B cell (primary cell): ENCODE measurements around the gene APOBEC3H. TPM values are rescaled to one million over a fixed set of nuclear protein-coding genes. Genes with fewer than 3 reads are reported as not detected.

Source experiments
- ATAC-seq: fragments of 200-7000 bp; cut with Tn5 transposase; one replicate; pipeline ENCODE4 v1.10.0; 2021; ENCODE audit warnings: low read depth, mild to moderate bottlenecking, moderate number of reproducible peaks, moderate library complexity
- CTCF ChIA-PET: fragments of 350-600 bp; sonication (Branson Sonifier 250); formaldehyde crosslinking; loops from one replicate; lab custom pipeline; 2021; ENCODE audit warnings: antibody characterized with exemption, inconsistent platforms; lab: Charles Lee
- POLR2A ChIA-PET: fragments of 350-600 bp; sonication (Branson Sonifier 250); formaldehyde crosslinking; loops from one replicate; lab custom pipeline; 2021; ENCODE audit warnings: antibody characterized with exemption; lab: Charles Lee
- DNase-seq: peaks from one replicate; pipeline ENCODE4 v3.0.0; 2013
- H2AFZ ChIP-seq: 2 replicates; pipeline ENCODE4 v1.6.1; 2012; ENCODE audit warnings: mild to moderate bottlenecking, low read depth, low read length; ENCODE audit not compliant: insufficient read depth, poor library complexity, severe bottlenecking
- H3K27ac ChIP-seq, 2 donors: 1 replicate in 1 of 2; 2 replicates in 1 of 2; pipeline ENCODE4 v1.5.1; 2012 to 2013; ENCODE audit warnings: low read length in 2 of 2, mild to moderate bottlenecking in 2 of 2, moderate library complexity in 1 of 2
- H3K27me3 ChIP-seq, 4 experiments: fragments of 200-600 bp in 1 of 4; sonication (generic) in 1 of 4; replicated peaks in 1 of 4; 1 replicate in 2 of 4; 2 replicates in 2 of 4; pipeline versions ENCODE4 v1.6.1 to v1.7.0; 2013 to 2016; ENCODE audit warnings: low read length in 3 of 4, mild to moderate bottlenecking in 2 of 4, mixed read lengths in 1 of 4, moderate library complexity in 1 of 4; ENCODE audit not compliant: insufficient read depth in 4 of 4, control insufficient read depth in 3 of 4; ENCODE audit errors: control extremely low read depth in 1 of 4
- H3K36me3 ChIP-seq, 2 experiments: replicated peaks in 1 of 2; 1 replicate in 1 of 2; 2 replicates in 1 of 2; pipeline versions ENCODE4 v1.6.1 to v1.7.1; 2013; ENCODE audit warnings: low read length in 1 of 2; ENCODE audit not compliant: insufficient read depth in 2 of 2, control insufficient read depth in 1 of 2; ENCODE audit errors: control extremely low read depth in 1 of 2, extremely low read depth in 1 of 2
- H3K4me1 ChIP-seq, 2 donors: fragments of 200-600 bp in 1 of 2; sonication (generic) in 1 of 2; 1 replicate in 1 of 2; 2 replicates in 1 of 2; pipeline versions ENCODE4 v1.5.1 to v1.6.1; 2013 to 2017; ENCODE audit warnings: low read length in 2 of 2; ENCODE audit not compliant: control insufficient read depth in 2 of 2, insufficient read depth in 2 of 2
- H3K4me2 ChIP-seq: replicated peaks from 2 replicates; pipeline ENCODE3; 2012; ENCODE audit warnings: mild to moderate bottlenecking, low read depth, low read length; ENCODE audit not compliant: poor library complexity, severe bottlenecking
- H3K4me3 ChIP-seq, 5 experiments: fragments of 200-600 bp in 1 of 5; sonication (generic) in 1 of 5; 1 replicate in 3 of 5; 2 replicates in 2 of 5; pipeline versions ENCODE4 v1.5.1 to v1.7.0; 2011 to 2016; ENCODE audit warnings: low read length in 4 of 5, mild to moderate bottlenecking in 4 of 5, low read depth in 2 of 5, control low read depth in 1 of 5, moderate library complexity in 1 of 5; ENCODE audit not compliant: insufficient read depth in 1 of 5; ENCODE audit errors: control extremely low read depth in 1 of 5, extremely low read depth in 1 of 5
- H3K79me2 ChIP-seq: fragments of 200-600 bp; sonication (generic); one replicate; pipeline ENCODE4 v1.6.0; 2016; ENCODE audit warnings: low read length; ENCODE audit not compliant: control insufficient read depth, insufficient read depth
- H3K9ac ChIP-seq: fragments of 200-600 bp; sonication (generic); 2 replicates; pipeline ENCODE4 v1.6.1; 2017; ENCODE audit warnings: mild to moderate bottlenecking, low read length, moderate library complexity
- H3K9me3 ChIP-seq, 3 donors: one replicate each; pipeline versions ENCODE4 v1.6.1 to v1.7.1; 2013; ENCODE audit warnings: low read length in 2 of 3; ENCODE audit not compliant: control insufficient read depth in 2 of 3, insufficient read depth in 1 of 3; ENCODE audit errors: control extremely low read depth in 1 of 3
- H4K20me1 ChIP-seq: 2 replicates; pipeline ENCODE4 v1.6.0; 2012; ENCODE audit warnings: mild to moderate bottlenecking, low read length; ENCODE audit not compliant: insufficient read depth, control insufficient read depth, poor library complexity, severe bottlenecking
- H3K27ac Mint-ChIP-seq: one replicate; pipeline ENCODE4 v1.8.0; 2021; ENCODE audit warnings: mixed read lengths
- H3K27me3 Mint-ChIP-seq: one replicate; pipeline ENCODE4 v1.8.0; 2021; ENCODE audit warnings: mixed read lengths
- H3K4me1 Mint-ChIP-seq: one replicate; pipeline ENCODE4 v1.8.0; 2021; ENCODE audit warnings: mixed read lengths
- H3K4me3 Mint-ChIP-seq: one replicate; pipeline ENCODE4 v1.8.0; 2021; ENCODE audit warnings: mixed read lengths
- H3K9me3 Mint-ChIP-seq: one replicate; pipeline ENCODE4 v1.8.0; 2022; ENCODE audit warnings: mixed read lengths; ENCODE audit not compliant: insufficient read depth
- CTCF ChIP-seq: fragments of 200-600 bp; IDR thresholded peaks from one replicate; pipeline ENCODE4 v1.8.0; 2022; ENCODE audit warnings: antibody characterized with exemption, mild to moderate bottlenecking
- EZH2 ChIP-seq: IDR thresholded peaks from 2 replicates; pipeline ENCODE4 v1.6.1; 2012; ENCODE audit warnings: borderline replicate concordance, low read depth, mild to moderate bottlenecking, moderate library complexity, low read length; ENCODE audit not compliant: insufficient read depth, poor library complexity, severe bottlenecking
- WGBS: methylation state at CpG from one replicate; pipeline ENCODE4 v1.1.5; 2013; ENCODE audit warnings: missing lambda C conversion rate; ENCODE audit not compliant: insufficient coverage; 5-methylcytosine and 5-hydroxymethylcytosine counted together
- intact Hi-C: fragments of 100-400 bp; cut with micrococcal nuclease; formaldehyde crosslinking; loops from one replicate; pipeline ENCODE4 v1.10.0; 2022
- polyA plus RNA-seq: library from polyadenylated mRNA; depleted of rRNA; stranded (reverse); fragments of >200 nt; gene quantifications from 2 replicates; pipeline ENCODE4 v1.2.3, GENCODE V29; 2012
- total RNA-seq, 2 donors: library from RNA; stranded (reverse); fragments of 120-200 nt in 1 of 2; gene quantifications; 1 replicate in 1 of 2; 2 replicates in 1 of 2; pipeline versions ENCODE4 v1.2.3 to v1.2.4, GENCODE V29; 2013 to 2022

The APOBEC3H gene
- total and polyA plus RNA-seq, 2 donors (not counting 1 experiment from before 2014, with no cell fraction given): 0.59 to 1.4 TPM

- no peak overlapping the region for H2AFZ ChIP-seq
- no peaks in the 10 kb centered on the region for H4K20me1 ChIP-seq
- DNase-seq (no peak), ATAC-seq (no peak)
- H3K27ac ChIP-seq: no peak overlapping the region
- H3K9me3 ChIP-seq: no peaks in the 10 kb centered on the region
- WGBS: 97% methylated on average over 3 of the region's 3 CpGs
- intact Hi-C loops: no loop called here
- H3K4me3 Mint-ChIP-seq: no peak overlapping the region
- no peak overlapping the region for H3K4me2 ChIP-seq
- H3K4me1 Mint-ChIP-seq: peaks cover 70% of the 10 kb centered on the region
- H3K79me2 ChIP-seq: peaks cover 5% of the 10 kb centered on the region
- H3K4me1 ChIP-seq: peaks cover 61 to 69% of the 10 kb centered on the region in 2 donors
- no peak overlapping the region for H3K9ac ChIP-seq
- H3K36me3 ChIP-seq: no peaks in the 10 kb centered on the region
- no peak overlapping the region for H3K4me3 ChIP-seq
- no peak overlapping the region for H3K27ac Mint-ChIP-seq
- no peaks in the 10 kb centered on the region for H3K27me3 ChIP-seq
- ChIA-PET CTCF (no interaction called here), POLR2A (no interaction called here)
- H3K9me3 Mint-ChIP-seq: no peaks in the 10 kb centered on the region
- H3K27me3 Mint-ChIP-seq: no peaks in the 10 kb centered on the region
- TF ChIP-seq CTCF (no peak), EZH2 (no peak)
These were observed 1.1 kb upstream of the APOBEC3H start for GRCh38 chr22:39095971-39096370.

GRCh38 chr22:39098026-39098425 lies 982 bp downstream of the APOBEC3H start:
- H3K4me3 ChIP-seq: no peak overlapping the region
- no peak overlapping the region for H3K9ac ChIP-seq
- CTCF ChIA-PET: interaction anchor here (0.6 to 3.8 kb wide), 6 partner anchors 17 to 228 kb away, joined by 3 to 16 read pairs (median 4); no protein-coding TSS in a partner anchor
- WGBS: 59% methylated on average over 3 of the region's 6 CpGs
- Mint-ChIP-seq H3K27ac (peak overlapping the region; percentile 98), H3K4me1 (peaks cover 56% of the 10 kb centered on the region), H3K4me3 (peak overlapping the region; percentile 53), H3K27me3 (no peaks in the 10 kb centered on the region), H3K9me3 (no peaks in the 10 kb centered on the region)
- DNase-seq: peak; percentile 54
- H3K27me3 ChIP-seq: no peaks in the 10 kb centered on the region
- no peaks in the 10 kb centered on the region for H4K20me1 ChIP-seq
- peaks cover 5% of the 10 kb centered on the region for H3K79me2 ChIP-seq
- H2AFZ ChIP-seq: no peak overlapping the region
- peaks cover 53 to 54% of the 10 kb centered on the region in 2 donors for H3K4me1 ChIP-seq
- peak overlapping the region; percentile 95 to 98 for H3K27ac ChIP-seq
- no peak for ATAC-seq
- no peaks in the 10 kb centered on the region for H3K9me3 ChIP-seq
- intact Hi-C loops: loop anchor here (2.0 kb wide), 2 partner anchors 17 to 31 kb away; no protein-coding TSS in a partner anchor
- POLR2A ChIA-PET: interaction anchor here (0.8 to 3.3 kb wide), 5 partner anchors 8 to 30 kb away, joined by 3 to 13 read pairs (median 11); partner anchors contain the start of gene APOBEC3G
- TF ChIP-seq CTCF: no peak
- TF ChIP-seq EZH2: no peak
- H3K4me2 ChIP-seq: peak overlapping the region; percentile 75
- no peaks in the 10 kb centered on the region for H3K36me3 ChIP-seq
